NOMO-1 (cell line): ENCODE measurements around the gene SNRPB2.

Experiments used
- DNase-seq, 2 experiments: peaks; one replicate each; lab custom pipeline; 2025; ENCODE audit not compliant: unreplicated experiment in 2 of 2; lab: John Stamatoyannopoulos, UW

SNRPB2 gene

DNA sequence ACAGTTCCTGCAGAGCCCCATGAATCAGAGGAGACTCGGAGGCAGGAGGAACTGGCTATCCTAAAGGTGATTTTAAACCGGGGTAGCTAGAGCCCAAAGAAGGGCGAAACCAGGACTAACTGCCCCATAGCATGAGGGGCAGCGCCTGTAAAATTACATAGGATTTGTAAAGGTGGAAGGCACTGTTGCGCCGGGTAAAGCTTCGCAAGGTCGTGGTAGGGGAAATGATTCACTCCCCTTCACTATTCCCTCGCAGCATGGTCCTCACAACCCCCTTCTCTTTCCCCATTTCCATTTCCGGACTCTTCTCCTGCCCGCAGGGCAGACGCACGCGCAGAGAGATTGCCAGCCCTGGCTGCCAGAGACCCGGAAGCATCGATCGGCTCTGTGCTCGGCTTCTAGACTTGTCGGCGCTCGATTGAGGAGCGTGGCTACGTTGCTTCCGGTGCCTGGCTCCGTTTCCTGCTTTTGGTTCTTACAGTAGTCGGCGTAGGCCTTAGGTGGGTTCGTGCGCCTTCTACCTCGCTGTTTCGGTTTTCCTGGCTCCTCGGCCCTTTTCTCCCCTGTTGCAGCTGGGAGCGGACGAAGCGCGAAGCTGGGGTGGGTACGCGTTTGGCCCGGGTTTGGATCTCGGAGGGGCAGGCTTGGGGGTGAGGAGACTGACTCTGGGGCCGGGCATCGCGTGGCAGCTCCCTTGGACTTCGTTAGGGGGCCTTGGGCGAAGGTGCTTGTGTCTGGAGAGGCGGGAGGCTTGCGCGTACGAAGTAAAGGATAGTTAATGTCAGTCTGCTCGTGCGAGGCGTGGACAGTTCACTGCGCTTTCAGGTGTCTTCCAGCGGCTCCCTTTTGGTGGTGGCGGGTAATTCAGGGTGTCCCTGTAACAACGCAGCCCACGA is at the start of gene SNRPB2:
Gene SNRPB2 (plus strand): TSS at position 462 of the 896 bp plus-strand sequence. CDS start 1,677 bp downstream, outside the sequence.
- peak; percentile 94 to 95 for DNase-seq

DNA sequence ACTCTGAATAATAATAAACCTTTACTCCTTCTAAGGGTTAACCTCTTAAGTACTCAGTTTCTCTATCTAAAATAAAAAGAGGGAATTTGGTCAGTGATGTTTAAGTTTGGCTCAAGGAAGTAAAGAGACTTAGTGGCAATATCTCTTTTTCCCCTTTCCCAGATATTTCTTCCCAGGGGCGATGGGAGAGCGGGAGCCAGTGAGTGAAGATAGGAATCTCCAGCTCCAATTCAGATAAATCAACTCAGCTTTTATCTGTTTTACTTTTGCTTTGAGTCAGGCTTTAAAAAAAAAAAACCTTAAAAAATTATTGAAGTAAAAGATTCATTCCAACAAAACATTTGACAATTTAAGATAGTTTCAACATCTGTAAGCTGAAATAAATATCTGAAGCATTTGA is 45.4 kb upstream of the SNRPB2 start:
- no peak for DNase-seq

DNA sequence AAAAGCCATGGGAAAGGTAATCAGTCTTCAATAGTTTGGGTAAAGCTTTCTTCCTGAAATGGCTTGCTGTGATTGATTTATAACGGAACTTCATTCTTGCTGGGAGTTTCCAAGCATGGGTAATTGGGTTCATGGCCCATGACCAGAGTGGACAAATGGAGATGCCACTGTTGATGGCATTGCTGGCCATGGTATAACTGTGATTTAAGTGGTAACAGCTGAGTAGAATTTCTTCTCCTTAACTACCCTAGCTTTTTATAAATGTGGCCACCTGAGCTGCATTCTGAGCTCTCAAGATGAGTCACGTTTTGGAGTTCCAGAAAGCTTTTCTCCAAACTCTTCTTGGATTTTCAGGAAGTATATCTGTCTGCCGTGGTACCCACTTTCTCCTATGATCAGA is 39.9 kb upstream of the SNRPB2 start:
- DNase-seq: no peak

DNA sequence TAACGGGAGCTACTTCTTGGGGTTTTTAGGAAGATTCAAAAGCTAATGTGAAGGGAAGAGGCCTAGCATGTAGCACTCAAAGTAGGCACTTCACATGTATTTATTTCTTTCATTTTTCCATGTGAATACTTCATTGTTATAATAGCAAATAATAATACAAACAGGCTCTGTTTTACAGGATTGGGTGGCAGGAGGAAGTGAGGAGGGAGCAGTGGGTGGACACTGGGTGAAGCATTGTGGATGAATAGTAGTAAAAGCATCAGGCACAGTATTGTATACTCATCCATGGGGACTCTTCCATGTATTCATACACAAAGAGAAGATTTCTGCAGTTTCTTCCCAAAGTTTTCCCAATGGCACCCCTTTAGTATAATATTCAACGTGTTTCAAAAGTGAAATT is 38.4 kb upstream of the SNRPB2 start:
- no peak for DNase-seq

DNA sequence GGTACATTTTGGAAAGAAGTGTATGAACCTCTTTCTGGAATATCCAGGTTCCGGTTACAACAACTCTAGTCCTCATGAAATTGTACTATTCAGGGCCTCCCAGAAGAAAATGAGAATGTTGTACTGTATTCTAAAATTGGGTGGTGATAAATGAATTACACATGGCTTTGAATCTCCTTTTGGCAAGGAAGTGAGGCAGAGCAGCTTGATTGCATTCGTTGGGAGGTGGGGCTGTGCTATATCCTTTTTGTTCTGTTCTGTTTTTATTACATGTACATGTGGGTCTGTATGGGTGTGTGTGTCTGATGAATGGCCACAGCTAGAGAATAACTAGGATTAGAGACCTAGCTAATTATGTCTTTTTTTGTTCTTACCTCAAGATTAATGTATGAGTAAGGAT is 37.8 kb upstream of the SNRPB2 start:
- DNase-seq: no peak

DNA sequence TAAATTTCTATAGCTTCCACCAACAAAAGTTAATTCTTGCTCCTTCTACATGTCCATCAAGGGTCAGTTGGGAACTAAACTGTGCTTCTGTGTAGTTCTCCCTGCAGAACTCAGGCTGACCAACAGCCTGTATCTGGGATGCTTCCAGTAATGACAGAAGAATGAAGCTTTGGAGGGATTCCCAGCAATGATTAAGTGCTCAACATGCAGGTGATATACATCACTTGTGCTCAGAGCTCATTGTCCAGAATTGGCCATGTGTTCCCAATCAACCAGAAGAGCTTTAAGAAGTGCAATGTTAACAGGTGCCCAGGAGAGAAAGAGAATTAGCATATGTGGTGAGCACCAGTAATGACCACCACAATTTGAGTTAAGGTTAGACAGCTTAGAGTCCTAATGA is 37.4 kb upstream of the SNRPB2 start:
- DNase-seq: no peak

DNA sequence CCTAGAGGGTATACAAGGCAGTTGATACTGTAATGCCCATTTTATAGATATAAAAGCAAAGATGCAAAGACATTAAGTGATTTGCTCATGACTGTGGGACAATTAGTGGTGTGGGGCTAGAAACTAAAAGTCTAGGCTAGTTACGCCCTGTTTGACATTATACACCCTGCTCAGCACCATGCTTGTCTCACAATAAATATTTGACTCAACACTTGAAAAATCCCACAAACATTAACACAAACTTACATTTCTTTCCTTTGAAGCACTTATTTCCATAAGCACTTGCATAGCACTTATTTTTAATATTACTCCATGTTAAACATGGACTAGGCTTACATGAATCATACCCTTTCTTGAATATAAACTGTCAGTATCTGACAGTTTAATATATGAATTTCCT is 36.5 kb upstream of the SNRPB2 start:
- DNase-seq: no peak

DNA sequence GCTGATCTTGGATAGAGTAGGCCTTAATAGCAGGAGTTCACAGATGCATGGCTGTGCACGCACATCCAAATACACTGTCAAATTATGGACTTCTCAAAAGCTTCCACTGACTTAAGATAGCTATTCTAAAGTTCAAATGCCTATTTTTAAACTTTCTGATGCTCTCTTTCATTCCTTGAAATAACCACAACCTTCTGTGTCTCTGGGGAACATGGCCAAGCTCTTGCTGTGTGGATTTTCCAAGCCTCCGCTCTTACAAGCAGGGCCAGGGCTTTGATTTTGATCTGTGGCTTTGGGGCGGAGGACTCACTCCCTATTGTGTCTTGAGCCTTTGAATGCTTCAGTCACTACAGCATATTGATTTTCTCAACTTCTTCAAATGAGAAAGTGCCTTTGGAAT is 35.7 kb upstream of the SNRPB2 start:
- no peak for DNase-seq

DNA sequence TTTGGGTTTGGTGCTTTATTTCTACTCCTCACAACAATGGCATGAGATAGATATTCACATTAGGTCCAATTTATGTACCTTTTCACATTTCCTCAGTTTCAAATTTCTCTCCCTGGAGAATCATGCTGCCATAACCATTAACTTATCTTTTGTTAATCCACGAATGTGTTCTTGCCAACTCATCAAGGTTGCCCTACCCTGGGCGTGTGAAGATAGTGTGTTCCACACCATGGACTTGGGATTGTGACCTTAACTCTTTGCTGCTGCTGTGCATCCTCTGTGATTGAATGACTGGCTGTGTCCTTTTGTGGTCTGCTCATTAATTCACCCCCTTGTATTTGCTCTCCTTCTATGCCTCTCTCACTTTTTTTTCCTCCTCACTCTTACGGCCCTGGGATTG is 34.2 kb upstream of the SNRPB2 start:
- DNase-seq: no peak

DNA sequence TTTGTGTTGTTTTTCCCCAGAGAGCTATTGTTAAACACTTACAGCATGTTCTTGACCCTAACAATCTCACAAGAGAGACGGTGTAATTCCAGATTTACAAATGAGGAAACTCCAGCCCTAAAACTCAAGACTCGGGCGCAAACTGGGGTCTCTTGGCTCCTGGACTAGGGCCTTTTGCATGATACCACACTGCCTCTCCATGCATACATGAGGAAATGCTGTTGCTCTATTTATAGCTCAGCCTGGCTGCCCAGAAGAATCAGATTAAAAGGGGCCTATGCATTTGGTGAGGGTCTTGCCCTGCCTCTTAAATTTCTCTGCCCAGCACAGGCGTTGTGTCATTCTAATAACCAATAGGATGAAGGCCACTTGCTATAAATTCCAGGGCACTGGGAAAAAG is 30.5 kb upstream of the SNRPB2 start:
- peak; percentile 43 to 66 for DNase-seq

DNA sequence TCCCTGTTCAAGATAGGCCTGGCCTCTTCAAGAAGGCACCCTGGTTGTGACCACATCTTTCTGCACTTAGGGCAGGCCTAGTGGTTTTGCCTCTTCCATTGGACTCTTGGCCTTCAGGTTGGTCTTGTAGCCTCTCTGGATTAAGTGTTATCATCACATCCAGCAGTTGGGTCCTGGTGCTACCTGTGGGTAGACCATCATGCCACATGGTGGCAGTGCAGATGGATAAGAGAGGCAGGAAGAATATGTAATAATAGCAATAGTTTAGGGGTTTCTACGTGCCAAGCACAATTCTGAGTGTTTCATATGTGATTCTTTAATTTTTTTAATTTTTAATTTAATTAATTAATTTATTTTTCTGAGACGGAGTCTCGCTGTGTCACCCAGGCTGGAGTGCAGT is 28.5 kb upstream of the SNRPB2 start:
- DNase-seq: peak in 1 of 2 experiments; percentile 46

DNA sequence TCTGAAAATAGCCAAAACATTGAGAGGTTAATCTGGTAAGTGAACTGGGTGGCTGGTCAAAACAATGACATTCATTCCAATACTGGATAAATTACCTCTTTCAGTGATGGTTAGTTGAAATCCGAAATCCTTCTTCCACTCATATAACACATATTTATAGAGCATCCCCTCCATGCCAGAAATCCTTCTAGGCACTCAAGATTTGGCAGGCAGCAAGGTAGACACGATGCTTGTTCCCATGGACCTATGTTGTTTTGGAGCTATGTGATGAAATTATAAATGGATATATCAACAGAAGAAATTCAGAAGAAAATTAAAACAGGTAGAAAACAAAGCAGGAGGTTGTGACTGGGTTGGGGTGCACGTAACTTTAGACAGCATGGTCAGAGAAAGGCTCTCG is 26.3 kb upstream of the SNRPB2 start:
- DNase-seq: no peak

DNA sequence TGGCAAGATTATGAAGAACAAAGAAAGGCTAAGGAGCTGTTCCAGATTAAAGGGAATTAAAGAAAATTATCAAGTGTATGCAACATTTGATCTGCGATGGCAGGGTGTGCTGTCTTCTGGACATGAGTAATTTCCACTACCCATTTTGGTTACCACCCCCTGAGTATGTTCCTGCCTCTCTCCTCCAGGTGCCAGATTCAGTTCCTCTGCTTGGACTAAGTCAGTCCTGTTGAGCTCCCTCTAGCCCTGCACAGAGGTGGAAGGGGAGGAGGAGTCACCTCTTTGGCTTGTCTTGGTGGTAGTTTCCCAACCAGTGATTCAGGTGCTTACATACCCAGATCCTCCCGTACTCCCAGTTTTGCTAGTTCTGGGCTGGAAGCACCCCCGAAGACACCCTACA is 22.2 kb upstream of the SNRPB2 start:
- DNase-seq: peak; percentile 39 to 63

DNA sequence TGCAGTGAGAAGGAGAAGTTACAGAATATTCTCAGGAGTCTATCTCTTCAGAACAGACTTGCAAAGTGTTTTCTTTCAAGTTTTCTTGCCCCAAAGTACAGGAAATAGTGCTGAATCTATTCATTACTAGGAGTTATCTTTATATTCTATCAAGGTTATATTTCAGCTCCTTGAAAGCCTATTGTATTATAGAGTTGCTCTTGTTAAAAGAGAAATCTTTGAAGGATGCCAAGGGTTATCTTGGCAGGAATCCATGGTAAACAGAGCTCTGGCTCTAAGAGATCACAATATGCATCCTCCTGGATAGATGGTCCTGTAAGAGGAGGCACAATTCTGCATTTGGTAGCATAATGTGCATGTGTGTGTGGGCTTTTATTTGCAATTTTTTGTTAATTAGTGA is 21.2 kb upstream of the SNRPB2 start:
- no peak for DNase-seq

DNA sequence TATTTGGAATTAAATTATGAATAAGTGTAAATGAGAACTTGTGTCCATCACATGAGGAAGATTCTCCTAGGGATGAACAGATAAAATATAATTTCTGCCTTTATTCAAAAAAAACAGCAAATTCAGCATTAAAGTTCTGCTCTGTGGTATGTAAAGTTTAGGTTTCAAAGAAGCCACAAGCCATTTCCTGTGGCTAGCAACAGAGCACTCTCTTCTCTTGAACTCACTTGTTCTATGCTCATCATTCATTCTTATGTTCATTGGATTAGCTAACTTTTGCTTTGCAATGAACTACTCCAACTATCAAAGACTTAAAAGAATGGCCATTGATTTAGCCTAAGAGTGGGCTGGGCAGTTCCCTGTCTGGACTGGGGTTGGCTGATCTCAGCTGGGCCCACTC is 20.8 kb upstream of the SNRPB2 start:
- DNase-seq: peak in 1 of 2 experiments; percentile 35

DNA sequence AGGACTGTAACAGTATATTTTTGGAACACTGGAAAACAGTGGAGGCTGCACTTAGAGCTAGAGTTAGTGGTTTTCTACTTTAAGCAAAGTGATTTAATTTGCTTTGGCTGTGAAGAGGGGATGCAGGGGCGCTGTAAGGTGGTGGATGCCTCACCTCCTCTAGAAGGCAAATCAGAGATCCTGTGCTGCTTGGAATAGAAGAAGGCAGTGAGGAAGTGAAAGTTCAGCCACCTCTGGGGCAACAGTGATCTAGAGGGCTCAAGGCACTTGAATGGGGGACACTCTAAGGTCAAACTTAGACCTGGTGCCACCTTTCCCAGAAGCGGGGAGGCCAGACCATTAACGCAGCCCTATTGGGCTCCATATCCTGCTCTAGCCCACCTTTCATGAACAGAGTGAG is 19.0 kb upstream of the SNRPB2 start:
- peak; percentile 52 to 53 for DNase-seq

DNA sequence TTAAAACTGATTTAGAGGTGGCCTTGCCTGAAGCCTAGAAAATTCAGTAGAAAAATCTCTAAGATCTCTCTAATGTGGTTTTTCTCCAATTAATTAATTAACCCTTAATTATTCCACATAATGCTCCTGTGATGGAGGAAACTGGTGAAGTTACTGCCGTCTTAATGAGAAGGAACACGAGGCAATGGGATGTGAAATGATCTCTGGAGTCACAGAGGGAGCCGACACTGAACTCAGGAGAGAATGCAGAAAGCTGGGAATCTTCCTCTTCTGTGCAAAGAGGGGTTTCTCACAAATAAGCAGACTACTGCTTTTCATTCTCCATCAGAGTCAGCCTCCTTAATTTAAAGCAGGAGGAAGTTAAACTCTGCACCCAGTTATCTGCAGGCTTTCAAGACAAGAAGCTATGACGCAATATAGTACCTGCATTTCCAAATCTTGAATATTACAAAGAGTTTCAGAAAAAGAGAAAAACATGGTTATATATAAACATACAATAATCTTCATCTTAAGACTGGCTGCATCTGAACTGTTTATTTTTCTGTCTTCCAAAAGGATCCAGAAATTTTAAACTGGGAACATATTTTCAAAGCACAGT is 18.1 kb upstream of the SNRPB2 start:
- peak; percentile 46 to 79 for DNase-seq

DNA sequence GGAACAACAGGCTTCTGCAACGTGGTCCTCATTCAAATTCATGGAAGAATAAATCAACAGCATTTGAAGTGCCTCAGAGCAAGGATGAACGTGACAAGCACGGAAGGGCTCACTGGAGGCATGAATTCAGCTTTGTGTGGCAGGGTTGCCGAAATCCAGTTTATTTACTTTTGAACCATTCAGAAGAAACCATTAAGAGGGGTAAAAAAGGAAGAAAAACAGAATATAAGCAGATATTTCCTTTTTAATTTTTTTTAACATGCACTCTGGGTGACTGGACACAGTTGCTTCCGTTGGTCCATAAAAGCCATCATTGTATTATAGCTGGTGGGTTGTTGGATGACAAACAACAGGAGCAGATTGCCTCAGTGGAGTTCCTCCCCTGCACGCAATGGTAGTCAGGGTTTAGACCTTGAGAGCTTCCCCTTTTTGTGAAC is 17.3 kb upstream of the SNRPB2 start:
- DNase-seq: peak in 1 of 2 experiments; percentile 60

DNA sequence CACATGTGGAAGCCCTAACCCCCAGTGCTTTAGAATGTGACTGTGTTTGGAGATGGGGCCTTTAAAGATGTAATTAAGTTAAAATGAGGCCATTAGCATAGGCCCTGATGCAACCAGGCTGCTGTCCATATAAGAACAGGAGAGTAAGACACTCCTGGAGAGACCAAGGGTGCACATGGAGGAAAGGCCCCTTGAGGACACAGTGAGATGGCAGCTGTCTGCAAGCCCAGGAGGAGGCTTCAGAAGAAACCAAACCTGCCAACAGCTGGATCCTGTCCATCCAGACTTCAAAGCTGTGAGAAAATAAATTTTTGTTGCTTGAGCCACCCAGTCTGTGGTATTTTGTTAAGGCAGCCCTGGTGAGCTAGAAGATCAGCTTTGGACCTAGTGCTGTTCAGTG is 16.8 kb upstream of the SNRPB2 start:
- DNase-seq: peak in 1 of 2 experiments; percentile 60

DNA sequence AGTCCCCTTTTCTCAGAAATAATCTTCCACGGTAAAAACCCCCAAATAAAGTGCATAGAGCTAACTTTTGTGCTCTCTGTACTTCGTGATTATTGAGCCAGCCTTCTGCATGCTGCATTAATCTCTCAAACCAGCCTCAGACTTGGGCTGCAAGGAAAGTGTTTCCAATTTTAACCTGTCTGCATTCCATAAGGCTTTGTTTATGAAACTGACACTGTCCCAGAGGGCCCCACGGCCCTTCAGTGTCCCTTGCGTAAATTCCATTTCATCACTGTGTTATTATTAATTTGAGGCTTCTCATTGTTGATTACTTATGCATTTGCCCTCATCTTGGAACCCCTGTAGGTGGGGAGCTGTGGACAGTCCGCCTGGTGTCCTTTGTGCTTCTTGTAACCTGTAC is 15.6 kb upstream of the SNRPB2 start:
- no peak for DNase-seq

DNA sequence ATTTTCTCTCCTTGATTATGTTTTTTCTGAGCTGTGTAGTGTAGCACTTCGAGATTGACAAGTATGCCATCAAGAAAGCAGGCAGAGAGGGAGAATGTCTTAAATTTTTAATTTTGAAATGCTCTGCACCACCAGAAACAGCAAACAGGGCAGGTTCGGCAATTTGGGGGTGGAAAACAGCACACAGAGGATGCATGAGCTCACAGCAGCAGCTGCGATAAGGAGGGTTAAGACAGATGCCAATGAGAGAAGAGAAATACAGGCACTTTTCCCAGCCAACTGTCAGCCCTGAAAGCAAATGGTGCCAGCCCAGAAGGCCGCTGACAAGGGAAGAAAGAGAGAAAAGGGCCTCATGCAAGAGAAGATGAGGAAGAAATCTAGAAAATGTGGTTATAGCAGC is 15.1 kb upstream of the SNRPB2 start:
- DNase-seq: no peak

DNA sequence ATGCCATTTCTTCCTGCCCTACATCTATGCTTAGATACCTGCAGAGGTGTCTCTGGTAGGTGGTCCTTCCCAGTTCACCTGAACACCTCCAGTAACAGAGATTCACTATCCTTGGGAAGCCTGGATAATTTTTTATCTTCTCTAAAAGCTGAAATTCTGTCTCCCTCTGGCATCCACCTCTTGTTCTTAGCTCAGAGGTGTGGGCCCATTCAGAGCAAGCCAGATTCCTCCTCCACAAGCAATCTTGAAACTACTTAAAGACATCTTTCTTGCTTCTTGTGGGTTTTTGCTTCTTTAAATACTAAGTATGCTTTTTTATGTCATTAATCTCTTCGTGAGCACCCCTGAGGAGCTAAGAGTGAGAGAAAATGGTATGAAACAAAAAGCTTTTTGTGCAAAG is 10.4 kb upstream of the SNRPB2 start:
- no peak for DNase-seq
